ENCODE results near the gene TPP1. TPM values are rescaled to one million over a fixed set of nuclear protein-coding genes. Genes with fewer than 3 reads are reported as not detected.

Gene TPP1
- 10 to 100 TPM; 45.6 to 81.3 (median 58.0) TPM for total RNA-seq

DNA sequence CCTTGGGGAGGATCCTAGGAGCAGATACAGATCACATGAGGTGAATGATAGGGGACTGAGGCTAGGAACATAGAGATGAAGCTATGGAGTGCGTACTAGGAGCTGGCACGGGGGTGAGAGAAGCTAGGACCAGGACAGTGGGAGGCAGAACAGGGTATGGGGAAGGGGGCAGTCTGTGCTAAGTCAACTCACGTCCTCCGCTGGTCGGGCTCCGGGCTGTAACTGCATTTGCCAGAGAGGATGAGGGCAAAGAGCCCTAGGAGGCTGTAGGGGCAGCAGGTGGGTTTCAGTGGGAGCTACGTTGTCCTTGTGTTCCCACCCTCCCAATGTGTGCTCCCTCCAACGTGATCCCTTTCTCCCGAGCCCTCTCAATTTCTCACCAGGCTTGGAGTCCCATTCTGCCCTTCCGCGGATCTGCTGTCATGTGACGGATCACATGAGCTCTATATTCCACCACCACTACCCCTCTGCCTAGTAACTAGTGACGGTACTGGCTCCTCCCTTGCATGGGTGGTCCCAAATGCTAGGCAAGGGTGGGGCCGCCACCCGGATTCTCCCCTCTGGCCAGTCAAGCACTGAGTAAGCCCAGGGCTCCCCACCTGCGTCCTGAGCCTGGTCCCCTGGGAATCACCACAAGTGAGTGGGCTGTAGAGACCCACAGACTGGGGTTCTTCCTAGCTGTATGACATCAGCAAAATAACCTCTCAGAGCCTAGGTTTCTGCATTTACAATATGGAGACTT is at the start of gene TPP1:
TSS of gene TPP1 (minus strand) at position 419 of the 742 bp plus-strand sequence. CDS start at position 397, 22 bp downstream.
- Histone ChIP-seq H3K36me3 (peaks cover 0 to 36% (median 9%) of the 10 kb centered on the region in 3 donors), H3K4me3 (peak within 1 kb of the TSS; percentile 68 to 86 (median 75)), H3K9me3 (no peaks in the 10 kb centered on the region), H3K27me3 (no peaks in the 10 kb centered on the region), H3K27ac (peak within 1 kb of the TSS; percentile 87 to 95 (median 92)), H3K4me1 (peaks cover 0 to 26% (median 7%) of the 10 kb centered on the region in 4 donors)
- TF ChIP-seq POLR2A (IDR thresholded peaks at IDR 0.05) (peak; percentile 85 to 93), EP300 (IDR thresholded peaks at IDR 0.05) (peak; percentile 72 to 98)
- TF ChIP-seq, protein P1, sequence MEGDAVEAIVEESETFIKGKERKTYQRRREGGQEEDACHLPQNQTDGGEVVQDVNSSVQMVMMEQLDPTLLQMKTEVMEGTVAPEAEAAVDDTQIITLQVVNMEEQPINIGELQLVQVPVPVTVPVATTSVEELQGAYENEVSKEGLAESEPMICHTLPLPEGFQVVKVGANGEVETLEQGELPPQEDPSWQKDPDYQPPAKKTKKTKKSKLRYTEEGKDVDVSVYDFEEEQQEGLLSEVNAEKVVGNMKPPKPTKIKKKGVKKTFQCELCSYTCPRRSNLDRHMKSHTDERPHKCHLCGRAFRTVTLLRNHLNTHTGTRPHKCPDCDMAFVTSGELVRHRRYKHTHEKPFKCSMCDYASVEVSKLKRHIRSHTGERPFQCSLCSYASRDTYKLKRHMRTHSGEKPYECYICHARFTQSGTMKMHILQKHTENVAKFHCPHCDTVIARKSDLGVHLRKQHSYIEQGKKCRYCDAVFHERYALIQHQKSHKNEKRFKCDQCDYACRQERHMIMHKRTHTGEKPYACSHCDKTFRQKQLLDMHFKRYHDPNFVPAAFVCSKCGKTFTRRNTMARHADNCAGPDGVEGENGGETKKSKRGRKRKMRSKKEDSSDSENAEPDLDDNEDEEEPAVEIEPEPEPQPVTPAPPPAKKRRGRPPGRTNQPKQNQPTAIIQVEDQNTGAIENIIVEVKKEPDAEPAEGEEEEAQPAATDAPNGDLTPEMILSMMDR (IDR thresholded peaks at IDR 0.05): peak in 1 of 5 experiments; percentile 24
- peak; percentile 90 to 99 for DNase-seq (ENCODE audit: low spot score in 2 of 2)
- WGBS, 2 donors: 0% methylated on average over 16 of the region's 16 CpGs

DNA sequence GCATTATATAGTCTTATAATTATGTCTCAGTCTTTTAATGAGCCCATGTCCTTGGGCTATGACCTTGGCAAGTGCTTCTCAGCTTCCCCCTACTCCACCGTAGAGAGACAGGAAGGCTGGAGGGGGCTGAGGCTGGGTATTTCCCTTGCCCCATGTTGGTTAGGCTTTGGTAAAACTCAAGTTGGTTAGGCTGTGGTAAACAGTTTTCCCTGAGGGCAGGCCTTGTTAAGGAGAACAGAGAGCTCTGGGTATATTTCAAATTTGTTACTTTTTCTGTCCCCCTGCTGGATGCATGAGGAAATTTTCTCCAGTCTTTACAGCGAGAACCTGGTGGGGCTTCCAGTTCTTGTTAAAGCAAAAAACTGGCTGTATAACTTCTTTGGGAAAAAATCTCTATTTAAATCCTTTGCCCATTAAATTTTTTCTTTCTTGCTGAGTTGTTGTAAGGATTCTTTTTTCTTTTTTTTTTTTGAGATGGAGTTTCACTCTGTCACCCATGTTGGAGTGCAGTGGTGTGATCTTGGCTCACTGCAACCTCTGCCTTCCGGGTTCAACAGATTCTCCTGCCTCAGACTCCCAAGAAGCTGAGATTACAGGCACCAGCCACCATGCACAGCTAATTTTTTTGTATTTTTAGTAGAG is 48.6 kb upstream of the TPP1 start:
- H3K4me1 ChIP-seq: no peaks in the 10 kb centered on the region
- DNase-seq (ENCODE audit: low spot score in 2 of 2): no peak
- 68 to 72% methylated on average over 3 of the region's 3 CpGs for WGBS, 2 donors
- H3K4me3 ChIP-seq: no peak overlapping the region
- TF ChIP-seq, protein P1 (IDR thresholded peaks at IDR 0.05): peak; percentile 33 to 58 (median 52)
- TF ChIP-seq EP300 (IDR thresholded peaks at IDR 0.05): no peak
- no peak for TF ChIP-seq POLR2A (IDR thresholded peaks at IDR 0.05)
- H3K27me3 ChIP-seq: no peaks in the 10 kb centered on the region
- H3K27ac ChIP-seq: no peak overlapping the region
- H3K9me3 ChIP-seq: no peaks in the 10 kb centered on the region
- H3K36me3 ChIP-seq: no peaks in the 10 kb centered on the region

DNA sequence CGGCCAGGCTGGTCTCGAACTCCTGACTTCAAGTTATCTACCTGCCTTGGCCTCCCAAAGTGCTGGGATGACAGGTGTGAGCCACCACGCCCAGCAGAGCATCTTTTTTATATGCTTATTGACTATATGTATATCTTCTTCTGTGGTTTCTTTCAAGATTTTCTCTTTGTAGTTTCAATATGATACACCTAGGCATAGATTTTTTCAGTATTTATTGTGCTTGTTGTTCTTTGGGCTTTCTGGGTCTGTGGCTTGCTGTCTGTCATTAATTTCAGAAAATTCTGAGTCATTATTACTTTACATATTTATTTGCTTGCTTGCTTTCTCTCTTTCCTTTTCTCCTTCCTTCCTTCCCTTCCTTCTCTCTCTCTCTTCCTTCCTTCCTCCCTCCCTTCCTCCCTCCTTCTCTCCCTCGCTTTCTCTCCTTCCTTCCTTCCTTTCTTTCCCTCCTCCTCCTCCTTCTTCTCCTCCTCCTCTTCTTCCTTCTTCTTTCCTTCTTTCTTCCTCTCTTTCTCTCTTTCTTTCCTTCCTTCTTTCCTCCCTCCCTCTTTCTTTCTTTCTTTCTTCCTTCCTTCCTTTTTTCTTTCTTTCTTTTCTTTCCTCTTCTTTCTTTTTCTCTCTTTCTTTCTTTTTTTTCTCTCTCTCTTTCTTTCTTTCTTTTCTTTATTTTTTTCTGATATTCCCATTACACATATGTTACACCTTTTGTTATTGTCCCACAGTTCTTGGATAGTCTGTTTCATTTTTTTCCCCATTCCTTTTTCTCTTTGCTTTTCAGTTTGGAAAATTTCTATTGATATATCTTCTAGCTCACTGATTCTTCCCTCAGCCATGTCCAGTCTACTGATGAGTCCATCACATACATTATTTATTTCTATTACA is 47.3 kb upstream of the TPP1 start:
- Histone ChIP-seq H3K27ac (no peak overlapping the region), H3K4me1 (no peaks in the 10 kb centered on the region), H3K4me3 (no peak overlapping the region), H3K9me3 (no peaks in the 10 kb centered on the region), H3K27me3 (no peaks in the 10 kb centered on the region), H3K36me3 (no peaks in the 10 kb centered on the region)
- no peak for DNase-seq (ENCODE audit: low spot score in 2 of 2)
- TF ChIP-seq, protein P1 (IDR thresholded peaks at IDR 0.05): no peak
- TF ChIP-seq EP300 (IDR thresholded peaks at IDR 0.05) (no peak), POLR2A (IDR thresholded peaks at IDR 0.05) (no peak)
- WGBS, 2 donors: 88 to 95% methylated on average over 4 of the region's 4 CpGs

DNA sequence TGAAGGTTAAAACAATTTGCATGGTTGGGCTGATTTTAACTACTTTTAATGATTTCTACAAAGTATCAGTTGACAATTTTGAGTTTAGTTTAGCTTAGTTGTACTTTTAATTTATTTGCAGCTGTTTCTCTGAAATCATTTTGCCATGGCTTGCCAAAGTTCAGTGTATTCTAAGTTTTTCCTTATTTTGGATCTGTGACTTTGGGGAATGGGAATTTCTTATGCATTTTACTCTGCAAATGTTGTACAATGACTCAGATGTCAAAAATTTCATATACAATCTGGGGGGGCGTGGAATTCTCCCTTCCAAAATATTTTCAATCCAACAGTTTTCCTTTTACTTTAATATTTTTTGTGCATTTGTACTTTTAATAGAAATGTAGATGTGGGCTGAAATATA is 45.3 kb upstream of the TPP1 start:
- no peak for DNase-seq (ENCODE audit: low spot score in 2 of 2)
- Histone ChIP-seq H3K27me3 (no peaks in the 10 kb centered on the region), H3K4me3 (no peak overlapping the region), H3K27ac (no peak overlapping the region), H3K9me3 (no peaks in the 10 kb centered on the region), H3K36me3 (no peaks in the 10 kb centered on the region), H3K4me1 (no peaks in the 10 kb centered on the region)
- WGBS, 2 donors: 0% methylated on average over 1 of the region's 1 CpG
- TF ChIP-seq, protein P1 (IDR thresholded peaks at IDR 0.05): no peak
- TF ChIP-seq EP300 (IDR thresholded peaks at IDR 0.05) (no peak), POLR2A (IDR thresholded peaks at IDR 0.05) (no peak)
